Measurements from ENCODE around the gene SH3PXD2A.

DNA sequence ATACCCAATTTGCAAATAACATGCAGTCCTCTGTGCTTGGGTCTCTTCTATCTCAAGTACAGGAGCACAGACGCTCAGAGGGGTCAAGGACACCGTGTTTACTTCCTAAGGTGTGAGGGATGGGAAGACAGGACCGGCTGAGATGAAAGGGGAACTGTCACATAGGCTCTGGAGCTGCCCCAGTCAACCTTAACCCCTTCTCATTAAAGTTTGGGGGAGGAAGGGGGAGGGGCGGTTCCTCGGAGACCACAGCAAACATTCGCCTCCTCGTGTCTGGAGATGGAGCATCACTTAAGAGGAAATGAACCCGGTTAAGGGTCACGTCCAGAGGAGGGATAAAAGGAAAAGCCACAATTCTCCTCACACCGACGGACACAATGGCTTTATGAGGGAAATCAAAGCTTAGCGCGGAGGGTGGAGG, 1.1 kb downstream of the SH3PXD2A start:
- no peak for TF ChIP-seq POLR2A (IDR thresholded peaks at IDR 0.05)
- TF ChIP-seq, protein P1, sequence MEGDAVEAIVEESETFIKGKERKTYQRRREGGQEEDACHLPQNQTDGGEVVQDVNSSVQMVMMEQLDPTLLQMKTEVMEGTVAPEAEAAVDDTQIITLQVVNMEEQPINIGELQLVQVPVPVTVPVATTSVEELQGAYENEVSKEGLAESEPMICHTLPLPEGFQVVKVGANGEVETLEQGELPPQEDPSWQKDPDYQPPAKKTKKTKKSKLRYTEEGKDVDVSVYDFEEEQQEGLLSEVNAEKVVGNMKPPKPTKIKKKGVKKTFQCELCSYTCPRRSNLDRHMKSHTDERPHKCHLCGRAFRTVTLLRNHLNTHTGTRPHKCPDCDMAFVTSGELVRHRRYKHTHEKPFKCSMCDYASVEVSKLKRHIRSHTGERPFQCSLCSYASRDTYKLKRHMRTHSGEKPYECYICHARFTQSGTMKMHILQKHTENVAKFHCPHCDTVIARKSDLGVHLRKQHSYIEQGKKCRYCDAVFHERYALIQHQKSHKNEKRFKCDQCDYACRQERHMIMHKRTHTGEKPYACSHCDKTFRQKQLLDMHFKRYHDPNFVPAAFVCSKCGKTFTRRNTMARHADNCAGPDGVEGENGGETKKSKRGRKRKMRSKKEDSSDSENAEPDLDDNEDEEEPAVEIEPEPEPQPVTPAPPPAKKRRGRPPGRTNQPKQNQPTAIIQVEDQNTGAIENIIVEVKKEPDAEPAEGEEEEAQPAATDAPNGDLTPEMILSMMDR (IDR thresholded peaks at IDR 0.05) = no peak
